ENCODE measurements around the gene GALNT10. TPM values are rescaled to one million over a fixed set of nuclear protein-coding genes. Genes with fewer than 3 reads are reported as not detected.

The GALNT10 gene
- total and polyA plus RNA-seq, 2 experiments from 2014 or later: 3.2 to 12.9 TPM

- TF ChIP-seq REST (IDR thresholded peaks at IDR 0.05; ENCODE audit: unreplicated experiment) (no peak), ZNF114 (CRISPR knock-in tag; IDR thresholded peaks at IDR 0.05) (no peak), JUNB (IDR thresholded peaks at IDR 0.05; ENCODE audit: unreplicated experiment) (no peak), STAT1 (IDR thresholded peaks at IDR 0.05; ENCODE audit: unreplicated experiment) (no peak), ZNF331 (CRISPR knock-in tag; IDR thresholded peaks at IDR 0.05; ENCODE audit: low read depth) (no peak), NANOG (IDR thresholded peaks at IDR 0.05; ENCODE audit: borderline replicate concordance) (no peak), CTCF (conservative IDR thresholded peaks at IDR 0.05; ENCODE audit: low read depth in 2 of 2) (no peak), POLR2AphosphoS5 (IDR thresholded peaks at IDR 0.05; ENCODE audit: low read depth) (no peak), EZH2 (IDR thresholded peaks at IDR 0.05; ENCODE audit: low read depth, unreplicated experiment) (no peak), CREB1 (CRISPR knock-in tag; IDR thresholded peaks at IDR 0.05; ENCODE audit: low read depth) (no peak)
Observed at GRCh38 chr5:154217462-154217861, 26.9 kb downstream of the GALNT10 start (continued).

GRCh38 chr5:154218786-154219185 is 28.3 kb downstream of the GALNT10 start:
- no peak overlapping the region for H3K27ac ChIP-seq (ENCODE audit: low read depth)
- no peak overlapping the region for H3K4me3 ChIP-seq
- H3K4me1 ChIP-seq (ENCODE audit: insufficient read depth): peaks cover 42% of the 10 kb centered on the region
- H3K79me2 ChIP-seq (replicated peaks; ENCODE audit: insufficient read depth): no peaks in the 10 kb centered on the region; the same call in 1 of the 2 replicates
- Mint-ChIP-seq H3K4me1 (peaks cover 42% of the 10 kb centered on the region), H3K27ac (no peak overlapping the region; the same call in 1 of the 2 replicates), H3K27me3 (ENCODE audit: insufficient read depth, low read depth, poor library complexity) (peaks cover 5% of the 10 kb centered on the region), H3K9me3 (no peaks in the 10 kb centered on the region; the same call in 2 of the 3 replicates), H3K36me3 (ENCODE audit: low read depth) (peaks cover 2% of the 10 kb centered on the region; the same call in 1 of the 3 replicates), H3K4me3 (no peak overlapping the region)
- H2AFZ ChIP-seq: no peak overlapping the region
- peak overlapping the region; percentile 57 for H3K4me2 ChIP-seq
- ATAC-seq: no peak
- H3K9me2 ChIP-seq (ENCODE audit: insufficient read depth): no peaks in the 10 kb centered on the region
- no peaks in the 10 kb centered on the region for H3K36me3 ChIP-seq (ENCODE audit: insufficient read depth)
- H3K27me3 ChIP-seq (ENCODE audit: insufficient read depth): no peaks in the 10 kb centered on the region
- no peaks in the 10 kb centered on the region for H4K20me1 ChIP-seq (replicated peaks; ENCODE audit: insufficient read depth)
- no peak for DNase-seq (ENCODE audit: low spot score)
- no peaks in the 10 kb centered on the region for H3F3A ChIP-seq (replicated peaks; ENCODE audit: low read depth)
- TF ChIP-seq CREB1 (CRISPR knock-in tag; IDR thresholded peaks at IDR 0.05; ENCODE audit: low read depth): no peak
- TF ChIP-seq ZNF114 (CRISPR knock-in tag; IDR thresholded peaks at IDR 0.05): no peak
- TF ChIP-seq ZNF331 (CRISPR knock-in tag; IDR thresholded peaks at IDR 0.05; ENCODE audit: low read depth): no peak
- no peak for TF ChIP-seq EZH2 (IDR thresholded peaks at IDR 0.05; ENCODE audit: low read depth, unreplicated experiment)
- TF ChIP-seq, protein P1, sequence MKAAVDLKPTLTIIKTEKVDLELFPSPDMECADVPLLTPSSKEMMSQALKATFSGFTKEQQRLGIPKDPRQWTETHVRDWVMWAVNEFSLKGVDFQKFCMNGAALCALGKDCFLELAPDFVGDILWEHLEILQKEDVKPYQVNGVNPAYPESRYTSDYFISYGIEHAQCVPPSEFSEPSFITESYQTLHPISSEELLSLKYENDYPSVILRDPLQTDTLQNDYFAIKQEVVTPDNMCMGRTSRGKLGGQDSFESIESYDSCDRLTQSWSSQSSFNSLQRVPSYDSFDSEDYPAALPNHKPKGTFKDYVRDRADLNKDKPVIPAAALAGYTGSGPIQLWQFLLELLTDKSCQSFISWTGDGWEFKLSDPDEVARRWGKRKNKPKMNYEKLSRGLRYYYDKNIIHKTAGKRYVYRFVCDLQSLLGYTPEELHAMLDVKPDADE (IDR thresholded peaks at IDR 0.05): no peak
- no peak for TF ChIP-seq EZH2phosphoT487 (IDR thresholded peaks at IDR 0.05; ENCODE audit: unreplicated experiment)
- TF ChIP-seq CTCF (conservative IDR thresholded peaks at IDR 0.05; ENCODE audit: low read depth in 2 of 2): no peak
- no peak for TF ChIP-seq STAT1 (IDR thresholded peaks at IDR 0.05; ENCODE audit: unreplicated experiment)

Measured in GM23338 (cell line).